GM13976 (cell line): ENCODE results near the gene MALT1.
"Not testable (repeated sequence)": the region's sequence is repeated elsewhere in the genome, so short reads cannot be mapped to it uniquely, and the experiment has no call there.

Experiments used
- DNase-seq: peaks from one replicate; pipeline ENCODE4 v3.0.0; 2012; ENCODE audit warnings: low spot score
- in situ Hi-C: fragments of 300-500 bp; cut with MboI; formaldehyde crosslinking; loops from one replicate; pipeline ENCODE4 v1.12.0; 2022; ENCODE audit warnings: low sequenced_read_pairs, mixed read lengths, inconsistent platforms; ENCODE audit not compliant: unreplicated experiment
- TF ChIP-seq, protein P1 (sequence below): IDR thresholded peaks from 2 replicates; pipeline ENCODE4 v1.5.1; 2012; ENCODE audit warnings: borderline replicate concordance, mild to moderate bottlenecking; ENCODE audit not compliant: insufficient read depth; ENCODE audit errors: extremely low read depth, missing control alignments, control extremely low read depth

MALT1 gene

DNA sequence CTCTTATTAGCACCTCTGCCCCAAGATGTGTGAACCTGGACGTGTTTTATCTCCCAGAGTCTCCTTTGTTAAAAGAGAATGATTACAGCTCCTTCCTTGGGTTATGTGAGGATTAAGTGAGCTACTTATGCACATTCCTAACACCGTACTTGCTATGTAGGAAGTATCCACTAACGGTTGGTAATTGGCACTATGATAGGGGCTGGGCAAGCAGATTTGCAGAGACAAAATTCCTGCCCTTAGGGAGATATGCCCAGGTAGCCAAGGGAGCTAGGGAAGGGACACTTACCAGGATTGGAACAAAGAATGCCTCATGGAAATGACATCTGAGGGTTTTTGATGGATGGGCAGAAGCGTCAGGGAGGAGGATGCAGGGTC, 30.8 kb upstream of the MALT1 start:
- in situ Hi-C loops: no loop called here
- TF ChIP-seq, protein P1, sequence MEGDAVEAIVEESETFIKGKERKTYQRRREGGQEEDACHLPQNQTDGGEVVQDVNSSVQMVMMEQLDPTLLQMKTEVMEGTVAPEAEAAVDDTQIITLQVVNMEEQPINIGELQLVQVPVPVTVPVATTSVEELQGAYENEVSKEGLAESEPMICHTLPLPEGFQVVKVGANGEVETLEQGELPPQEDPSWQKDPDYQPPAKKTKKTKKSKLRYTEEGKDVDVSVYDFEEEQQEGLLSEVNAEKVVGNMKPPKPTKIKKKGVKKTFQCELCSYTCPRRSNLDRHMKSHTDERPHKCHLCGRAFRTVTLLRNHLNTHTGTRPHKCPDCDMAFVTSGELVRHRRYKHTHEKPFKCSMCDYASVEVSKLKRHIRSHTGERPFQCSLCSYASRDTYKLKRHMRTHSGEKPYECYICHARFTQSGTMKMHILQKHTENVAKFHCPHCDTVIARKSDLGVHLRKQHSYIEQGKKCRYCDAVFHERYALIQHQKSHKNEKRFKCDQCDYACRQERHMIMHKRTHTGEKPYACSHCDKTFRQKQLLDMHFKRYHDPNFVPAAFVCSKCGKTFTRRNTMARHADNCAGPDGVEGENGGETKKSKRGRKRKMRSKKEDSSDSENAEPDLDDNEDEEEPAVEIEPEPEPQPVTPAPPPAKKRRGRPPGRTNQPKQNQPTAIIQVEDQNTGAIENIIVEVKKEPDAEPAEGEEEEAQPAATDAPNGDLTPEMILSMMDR: no peak
- DNase-seq: no peak

DNA sequence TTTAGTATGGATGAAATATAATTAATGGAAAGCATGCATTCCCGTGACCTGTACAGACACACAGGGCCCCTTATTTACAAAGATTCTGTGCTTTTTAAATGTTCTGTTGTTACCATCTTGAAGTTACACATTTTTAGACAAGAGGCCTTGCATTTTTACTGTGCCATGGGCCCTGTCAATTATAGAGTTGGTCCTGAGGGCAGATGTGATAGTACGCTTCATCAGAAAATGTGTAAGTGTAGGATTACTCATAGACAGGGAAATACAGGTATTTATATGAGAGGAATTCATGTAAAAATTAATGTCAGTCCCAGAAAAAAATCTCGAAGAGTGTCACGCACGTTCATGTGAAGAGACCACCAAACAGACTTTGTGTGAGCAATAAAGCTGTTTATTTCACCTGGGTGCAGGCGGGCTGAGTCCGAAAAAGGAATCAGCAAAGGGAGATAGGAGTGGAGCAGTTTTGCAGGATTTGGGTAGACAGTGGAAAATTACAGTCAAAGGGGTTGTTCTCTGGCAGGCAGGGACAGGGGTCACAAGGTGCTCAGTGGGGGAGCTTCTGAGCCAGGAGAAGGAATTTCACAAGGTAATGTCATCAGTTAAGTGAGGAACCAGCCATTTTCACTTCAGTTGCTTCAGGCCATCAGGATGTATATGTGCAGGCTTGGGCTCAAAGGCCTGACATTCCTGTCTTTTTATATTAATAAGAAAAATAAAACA, 30.2 kb upstream of the MALT1 start:
- in situ Hi-C loops: no loop called here
- TF ChIP-seq, protein P1: no peak
- DNase-seq: no peak

DNA sequence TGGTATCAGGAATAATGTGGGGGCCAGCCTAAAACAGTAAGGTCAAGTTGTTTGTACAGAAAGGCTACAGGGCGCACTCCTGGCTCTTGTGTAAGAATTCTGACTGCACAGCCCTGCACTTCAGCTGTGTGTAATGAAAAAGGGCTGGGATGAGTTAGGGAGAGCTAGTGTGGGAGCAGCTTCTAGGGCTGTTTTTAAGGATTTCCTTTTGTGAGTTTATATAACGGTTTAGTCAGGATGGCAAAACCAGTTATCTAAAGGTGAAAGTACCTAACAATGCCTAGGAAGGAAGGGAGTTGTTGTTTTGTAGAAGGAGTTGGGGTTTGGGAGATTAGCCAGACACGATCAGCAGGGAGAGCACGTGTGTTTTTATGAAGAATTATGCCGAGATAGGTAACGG, 27.7 kb upstream of the MALT1 start:
- in situ Hi-C loops, DNase-seq: not testable (repeated sequence)

DNA sequence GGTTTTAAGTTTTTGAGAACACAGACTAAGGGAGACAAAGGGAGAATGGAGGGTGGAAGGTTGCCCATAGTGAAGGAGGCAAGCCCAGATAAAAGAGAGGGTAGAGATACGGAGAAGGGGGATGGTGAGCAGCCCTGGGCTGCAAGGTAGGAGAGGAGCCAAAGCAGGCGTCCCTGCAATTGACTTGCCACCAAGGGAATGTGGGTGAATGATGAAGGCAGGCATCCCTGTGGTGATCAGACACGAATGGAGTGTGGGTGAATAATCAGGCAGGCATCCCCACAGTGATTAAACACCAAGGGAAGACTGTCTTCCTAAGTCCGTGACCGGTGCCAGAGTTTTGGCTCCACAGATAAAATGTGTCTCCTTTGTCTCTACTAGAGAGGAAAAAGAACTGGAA, 25.9 kb upstream of the MALT1 start:
- in situ Hi-C loops: no loop called here
- TF ChIP-seq, protein P1: no peak
- no peak for DNase-seq

DNA sequence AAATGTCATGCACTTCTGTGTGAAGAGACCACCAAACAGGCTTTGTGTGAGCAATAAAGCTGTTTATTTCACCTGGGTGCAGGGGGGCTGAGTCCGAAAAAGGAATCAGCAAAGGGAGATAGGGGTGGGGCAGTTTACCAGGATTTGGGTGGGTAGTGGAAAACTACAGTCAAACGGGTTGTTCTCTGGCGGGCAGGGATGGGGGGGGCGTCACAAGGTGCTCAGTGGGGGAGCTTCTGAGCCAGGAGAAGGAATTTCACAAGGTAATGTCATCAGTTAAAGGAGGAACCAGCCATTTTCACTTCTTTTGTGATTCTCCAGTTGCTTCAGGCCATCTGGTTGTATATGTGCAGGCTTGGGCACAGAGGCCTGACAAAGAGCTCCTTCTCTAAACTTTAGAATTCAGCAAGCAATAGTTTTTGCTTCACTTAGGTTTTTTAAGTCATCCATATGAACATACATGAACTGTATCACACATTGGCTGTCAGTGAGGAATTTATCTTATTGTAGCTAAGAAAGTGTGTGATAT, 24.9 kb upstream of the MALT1 start:
- no peak for DNase-seq
- in situ Hi-C loops: no loop called here
- TF ChIP-seq, protein P1: no peak

DNA sequence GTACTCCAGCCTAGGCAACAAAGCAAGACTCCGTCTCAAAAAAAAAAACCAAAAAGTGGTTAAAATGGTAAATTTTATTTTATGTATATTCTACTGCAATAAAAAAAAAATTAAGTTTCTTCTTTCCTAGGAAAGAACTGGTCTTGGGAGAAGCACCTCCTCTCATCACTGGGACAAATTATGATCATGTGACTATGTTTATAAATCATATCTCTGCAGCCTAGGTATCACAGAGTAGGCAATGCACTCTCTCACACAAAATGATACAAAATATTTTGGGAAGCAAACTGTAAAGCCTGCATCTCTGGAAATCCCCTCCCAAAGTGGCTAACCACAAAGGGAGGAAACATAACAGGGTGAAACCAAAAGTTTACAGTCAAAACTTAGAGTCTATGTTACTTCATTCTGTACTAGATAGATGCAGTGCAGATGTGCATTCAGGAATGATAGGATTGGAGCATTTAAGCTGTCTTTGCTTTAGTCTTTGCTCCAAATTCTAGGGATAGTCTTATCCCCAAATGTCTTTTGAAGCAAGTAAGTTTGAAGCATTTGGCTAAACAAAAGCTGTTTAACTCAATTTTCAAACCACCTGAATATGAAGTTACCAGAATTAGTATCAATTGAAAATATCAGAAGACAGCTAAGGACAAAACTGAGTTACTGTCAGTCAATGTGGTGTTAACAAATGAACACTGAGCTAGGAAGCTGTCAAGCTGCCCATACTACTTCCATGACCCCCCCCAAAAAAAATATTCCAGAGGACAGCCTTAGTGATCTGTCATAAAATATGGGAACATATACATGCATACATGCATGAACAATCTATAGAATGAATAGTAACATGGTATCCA, 21.1 kb upstream of the MALT1 start:
- in situ Hi-C loops: loop anchor here (10.0 kb wide), 1 partner anchor 115 kb away; no protein-coding TSS in a partner anchor
- TF ChIP-seq, protein P1: no peak
- DNase-seq: peak; percentile 39

DNA sequence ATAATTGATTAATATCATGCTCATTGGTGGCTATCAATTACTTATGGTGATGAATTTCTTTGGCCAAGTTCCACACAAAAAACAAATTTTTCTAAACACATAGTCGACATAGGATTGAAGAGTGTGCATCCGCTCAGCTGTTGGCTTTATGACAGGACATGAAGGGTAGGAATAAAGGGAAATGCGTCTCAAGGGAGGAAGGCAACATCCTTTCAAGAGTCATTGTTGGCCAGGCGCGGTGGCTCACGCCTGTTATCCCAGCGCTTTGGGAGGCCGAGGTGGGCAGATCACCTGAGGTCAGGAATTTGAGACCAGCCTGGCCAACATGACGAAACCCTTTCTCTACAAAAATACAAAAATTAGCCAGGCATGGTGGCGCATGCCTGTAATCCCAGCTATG, 20.4 kb upstream of the MALT1 start:
- in situ Hi-C loops: loop anchor here (10.0 kb wide), 1 partner anchor 116 kb away; no protein-coding TSS in a partner anchor
- not testable (repeated sequence) for DNase-seq

DNA sequence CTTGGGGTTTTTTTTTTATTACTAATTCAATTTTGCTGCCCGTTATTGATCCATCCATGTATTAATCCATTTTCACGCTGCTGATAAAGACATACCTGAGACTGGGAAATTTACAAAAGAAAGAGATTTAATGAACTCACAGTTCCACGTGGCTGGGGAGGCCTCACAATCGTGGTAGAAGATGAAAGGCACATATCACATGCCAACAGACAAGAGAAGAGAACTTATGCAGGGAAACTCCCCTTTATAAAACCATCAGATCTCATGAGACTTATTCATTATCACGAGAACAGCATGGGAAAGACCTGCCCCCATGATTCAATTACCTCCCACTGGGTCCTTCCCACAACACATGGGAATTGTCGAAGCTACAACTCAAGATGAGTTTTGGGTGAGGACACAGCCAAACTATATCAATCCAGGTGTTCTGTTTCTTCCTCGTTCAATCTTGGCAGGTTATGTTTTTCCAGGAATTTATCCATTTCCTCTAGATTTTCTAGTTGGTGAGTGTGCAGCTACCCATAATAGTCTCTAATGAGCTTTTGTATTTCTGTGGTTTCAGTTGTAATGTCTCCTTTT, 18.0 kb upstream of the MALT1 start:
- not testable (repeated sequence) for DNase-seq
- in situ Hi-C loops: loop anchor here (10.0 kb wide), 1 partner anchor 118 kb away; no protein-coding TSS in a partner anchor
